ENCODE measurements around the gene NEDD9.

The NEDD9 gene

DNA sequence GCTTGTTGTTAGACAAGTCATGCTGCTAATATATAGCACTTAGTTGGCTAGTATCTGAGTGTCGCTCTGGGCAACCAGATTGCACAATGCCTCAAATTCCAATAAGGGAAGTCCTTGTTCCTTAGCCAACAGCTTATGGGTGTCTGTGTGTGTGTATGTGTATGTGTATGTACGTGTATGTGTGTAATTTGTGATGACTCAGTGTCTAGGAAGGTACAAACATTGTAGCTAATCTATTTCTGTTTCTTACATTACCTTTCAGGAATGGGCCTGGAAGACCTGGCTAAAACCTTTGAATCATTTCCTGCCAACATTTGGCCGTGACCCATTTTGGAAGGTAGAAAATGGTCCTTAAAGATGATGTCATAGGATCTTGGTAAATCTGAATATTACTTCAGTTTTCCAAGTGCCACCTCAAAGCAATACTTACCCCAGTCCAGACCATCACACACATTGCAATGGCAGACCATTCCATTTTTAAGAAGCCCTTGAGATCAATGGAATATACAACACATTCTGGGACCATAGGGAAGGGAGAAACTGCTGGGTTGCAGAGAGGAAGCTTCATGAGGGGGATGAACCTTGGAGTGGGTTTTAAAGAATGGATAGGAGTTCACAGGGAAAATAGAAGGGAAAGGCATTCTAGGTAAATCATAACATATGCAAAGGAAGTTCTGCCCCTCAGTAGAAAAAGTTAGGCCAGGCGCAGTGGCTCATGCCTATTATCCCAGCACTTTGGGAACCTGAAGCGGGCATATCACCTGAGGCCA is 25.1 kb downstream of the NEDD9 start:
- Mint-ChIP-seq H3K27me3 (ENCODE audit: low read depth, poor library complexity) (no peaks in the 10 kb centered on the region), H3K36me3 (ENCODE audit: low read depth) (peaks cover 20% of the 10 kb centered on the region), H3K9me3 (no peaks in the 10 kb centered on the region), H3K4me3 (no peak overlapping the region), H3K27ac (no peak overlapping the region), H3K4me1 (peaks cover 39% of the 10 kb centered on the region)
- no peak for TF ChIP-seq CTCF (IDR thresholded peaks at IDR 0.05)
- no peak for DNase-seq

DNA sequence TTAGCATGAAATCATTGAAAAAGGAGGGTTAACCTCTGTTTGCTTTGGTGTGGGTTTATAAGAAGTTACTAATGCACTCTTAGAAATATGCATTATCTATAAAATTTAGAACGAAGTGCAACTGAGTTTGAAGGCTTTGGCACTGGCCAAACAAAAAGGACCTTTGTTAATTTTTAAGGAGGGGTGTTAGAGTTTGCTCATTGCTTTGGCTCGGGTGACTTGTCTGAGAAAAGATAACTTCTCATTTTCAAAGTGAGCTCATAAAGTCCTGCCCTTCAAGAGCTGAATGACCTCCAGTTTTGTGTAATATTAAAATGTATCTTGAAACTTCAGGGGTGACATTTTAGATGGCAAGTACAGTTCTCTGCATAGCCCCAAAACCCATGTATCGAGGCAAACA is 25.9 kb downstream of the NEDD9 start:
- Mint-ChIP-seq H3K4me3 (no peak overlapping the region), H3K27me3 (ENCODE audit: low read depth, poor library complexity) (no peaks in the 10 kb centered on the region), H3K27ac (no peak overlapping the region), H3K4me1 (peaks cover 43% of the 10 kb centered on the region), H3K36me3 (ENCODE audit: low read depth) (peaks cover 18% of the 10 kb centered on the region), H3K9me3 (no peaks in the 10 kb centered on the region)
- TF ChIP-seq CTCF (IDR thresholded peaks at IDR 0.05) = no peak
- DNase-seq = no peak

DNA sequence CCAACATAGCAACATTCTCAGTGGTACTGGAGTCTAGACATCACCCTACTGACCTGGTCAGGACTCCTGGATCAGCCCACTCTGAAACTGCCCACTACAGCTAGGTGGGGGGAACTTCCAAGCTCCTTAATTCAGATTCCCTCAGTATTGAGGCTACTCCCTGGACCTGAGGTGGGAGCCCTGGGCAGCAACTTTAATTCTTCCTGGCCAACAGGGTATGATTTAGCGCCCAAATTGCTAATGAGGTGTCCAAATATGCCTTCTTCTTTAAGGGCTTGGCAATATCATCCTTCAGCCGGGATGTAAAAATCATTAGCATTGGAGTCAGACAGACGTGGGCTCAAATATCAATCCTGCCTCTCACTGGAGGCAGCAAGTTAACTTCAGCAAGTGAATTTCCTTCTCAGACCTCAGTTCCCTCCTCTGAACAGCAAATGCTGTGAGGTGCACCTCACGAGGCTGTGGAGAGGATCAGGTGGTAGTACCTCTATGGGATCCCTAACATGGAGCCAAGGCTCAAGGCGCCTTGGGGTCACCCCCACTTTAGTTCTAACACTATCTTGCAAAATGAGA is 27.6 kb downstream of the NEDD9 start:
- Mint-ChIP-seq H3K36me3 (ENCODE audit: low read depth) (peaks cover 34% of the 10 kb centered on the region), H3K4me3 (no peak overlapping the region), H3K27ac (no peak overlapping the region), H3K4me1 (peaks cover 43% of the 10 kb centered on the region), H3K9me3 (no peaks in the 10 kb centered on the region), H3K27me3 (ENCODE audit: low read depth, poor library complexity) (no peaks in the 10 kb centered on the region)
- TF ChIP-seq CTCF (IDR thresholded peaks at IDR 0.05) = no peak
- DNase-seq = no peak

DNA sequence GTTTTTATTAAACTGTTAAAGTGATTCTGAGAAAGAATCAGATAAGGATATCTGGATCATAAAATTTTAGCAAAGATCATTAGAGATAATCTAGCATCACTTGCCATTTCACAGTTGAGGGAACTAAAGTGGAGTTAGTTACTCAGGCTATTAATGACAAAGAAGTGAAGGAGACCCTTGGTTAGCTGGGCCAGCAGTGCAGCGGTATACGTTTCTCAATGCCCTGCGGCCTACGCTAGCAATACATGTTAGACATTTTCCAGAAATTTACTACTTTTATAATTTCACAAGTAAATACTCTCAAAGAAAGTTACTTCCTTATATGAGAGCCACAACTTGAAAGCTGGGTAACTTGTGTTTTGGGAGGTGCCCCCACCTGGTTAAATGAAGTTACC is 28.5 kb downstream of the NEDD9 start:
- Mint-ChIP-seq H3K27me3 (ENCODE audit: low read depth, poor library complexity) (no peaks in the 10 kb centered on the region), H3K4me3 (no peak overlapping the region), H3K4me1 (peaks cover 43% of the 10 kb centered on the region), H3K27ac (peak overlapping the region; percentile 91), H3K9me3 (no peaks in the 10 kb centered on the region), H3K36me3 (ENCODE audit: low read depth) (peaks cover 43% of the 10 kb centered on the region)
- TF ChIP-seq CTCF (IDR thresholded peaks at IDR 0.05) = no peak
- DNase-seq = no peak

- Mint-ChIP-seq H3K4me1 (peaks cover 45% of the 10 kb centered on the region), H3K27me3 (ENCODE audit: low read depth, poor library complexity) (no peaks in the 10 kb centered on the region), H3K9me3 (no peaks in the 10 kb centered on the region), H3K4me3 (no peak overlapping the region), H3K27ac (peak overlapping the region; percentile 91), H3K36me3 (ENCODE audit: low read depth) (peaks cover 48% of the 10 kb centered on the region)
- no peak for DNase-seq
- TF ChIP-seq CTCF (IDR thresholded peaks at IDR 0.05) = no peak
Measured at GRCh38 chr6:11203306-11204004, 29.0 kb downstream of the NEDD9 start.
